MM.1S (cell line): Measurements from ENCODE around the gene EPB41L4B.

Experiments used
- DNase-seq: peaks from one replicate; pipeline ENCODE4 v3.0.0-alpha.2; 2015
- H2AFZ ChIP-seq: fragments of 300-600 bp; sonication (generic); 2 replicates; pipeline ENCODE4 v1.6.0; 2016; ENCODE audit warnings: antibody characterized with exemption, low read length
- H3F3A ChIP-seq: fragments of 300-600 bp; sonication (generic); 2 replicates; pipeline ENCODE4 v1.6.1; 2016; ENCODE audit warnings: mild to moderate bottlenecking, antibody characterized with exemption, low read length, moderate library complexity, mixed read lengths; ENCODE audit not compliant: insufficient read depth
- H3K27ac ChIP-seq: fragments of 300-600 bp; sonication (generic); 2 replicates; pipeline ENCODE4 v1.5.1; 2016; ENCODE audit warnings: mild to moderate bottlenecking, low read length
- H3K27me3 ChIP-seq: fragments of 300-600 bp; sonication (generic); replicated peaks from 2 replicates; pipeline ENCODE4 v1.6.0; 2016; ENCODE audit warnings: low read length; ENCODE audit not compliant: insufficient read depth
- H3K36me3 ChIP-seq: fragments of 300-600 bp; sonication (generic); replicated peaks from 2 replicates; pipeline ENCODE4 v1.6.1; 2016; ENCODE audit warnings: mild to moderate bottlenecking, low read length, mixed read lengths; ENCODE audit not compliant: insufficient read depth
- H3K4me1 ChIP-seq: fragments of 300-600 bp; sonication (generic); 2 replicates; pipeline ENCODE4 v1.6.1; 2016; ENCODE audit warnings: low read length, mixed read lengths
- H3K4me2 ChIP-seq: fragments of 300-600 bp; sonication (generic); 2 replicates; pipeline ENCODE4 v1.6.0; 2016; ENCODE audit warnings: low read depth, low read length
- H3K4me3 ChIP-seq: fragments of 300-600 bp; sonication (generic); 2 replicates; pipeline ENCODE4 v1.5.1; 2016; ENCODE audit warnings: low read length, mixed read lengths
- H3K79me2 ChIP-seq: fragments of 300-600 bp; sonication (generic); 2 replicates; pipeline ENCODE4 v1.6.1; 2016; ENCODE audit warnings: mixed run types, low read length, mixed read lengths
- H3K9ac ChIP-seq: fragments of 300-600 bp; sonication (generic); 2 replicates; pipeline ENCODE4 v1.6.1; 2016; ENCODE audit warnings: low read length, mixed read lengths
- H3K9me2 ChIP-seq: fragments of 300-600 bp; sonication (generic); replicated peaks from 2 replicates; pipeline ENCODE4 v1.6.1; 2016; ENCODE audit warnings: mild to moderate bottlenecking, low read length, mixed read lengths; ENCODE audit not compliant: insufficient read depth
- H3K9me3 ChIP-seq: fragments of 300-600 bp; sonication (generic); replicated peaks from 2 replicates; pipeline ENCODE4 v1.6.1; 2016; ENCODE audit warnings: mild to moderate bottlenecking, low read length, mixed read lengths; ENCODE audit not compliant: insufficient read depth
- H4K20me1 ChIP-seq: fragments of 300-600 bp; sonication (generic); 2 replicates; pipeline ENCODE4 v1.6.1; 2016; ENCODE audit warnings: mild to moderate bottlenecking, low read length, moderate library complexity, mixed read lengths; ENCODE audit not compliant: insufficient read depth
- CTCF ChIP-seq: fragments of 300-600 bp; sonication (generic); IDR thresholded peaks from 2 replicates; pipeline ENCODE4 v1.5.1; 2016; ENCODE audit warnings: antibody characterized with exemption, low read length, mixed read lengths
- EZH2 ChIP-seq: fragments of 300-600 bp; sonication (generic); optimal IDR thresholded peaks from 2 replicates; pipeline ENCODE3; 2017; ENCODE audit warnings: low read depth, mild to moderate bottlenecking, antibody characterized with exemption, low read length, mixed read lengths
- EZH2phosphoT487 ChIP-seq: fragments of 300-600 bp; sonication (generic); IDR thresholded peaks from 2 replicates; pipeline ENCODE4 v1.6.1; 2018; ENCODE audit warnings: antibody characterized with exemption, low read length

EPB41L4B gene

GRCh38 chr9:109205526-109205925 is 115.3 kb downstream of the EPB41L4B start:
- H3K79me2 ChIP-seq, result no peaks in the 10 kb centered on the region
- no peaks in the 10 kb centered on the region for H3K9me3 ChIP-seq
- no peaks in the 10 kb centered on the region for H3K4me1 ChIP-seq
- no peaks in the 10 kb centered on the region for H4K20me1 ChIP-seq
- no peak overlapping the region for H2AFZ ChIP-seq
- no peaks in the 10 kb centered on the region for H3F3A ChIP-seq
- no peak for DNase-seq
- no peak overlapping the region for H3K4me2 ChIP-seq
- no peak for TF ChIP-seq CTCF
- H3K27me3 ChIP-seq, result no peaks in the 10 kb centered on the region
- H3K9me2 ChIP-seq, result no peaks in the 10 kb centered on the region
- no peak overlapping the region for H3K9ac ChIP-seq
- no peaks in the 10 kb centered on the region for H3K36me3 ChIP-seq
- no peak overlapping the region for H3K4me3 ChIP-seq
- no peak overlapping the region for H3K27ac ChIP-seq

GRCh38 chr9:109203761-109204360 is 117.0 kb downstream of the EPB41L4B start:
- Histone ChIP-seq H3K9me2 (no peaks in the 10 kb centered on the region), H3K27ac (no peak overlapping the region), H3K4me3 (no peak overlapping the region), H3F3A (no peaks in the 10 kb centered on the region), H3K9me3 (no peaks in the 10 kb centered on the region), H3K36me3 (no peaks in the 10 kb centered on the region), H3K4me1 (no peaks in the 10 kb centered on the region), H3K79me2 (no peaks in the 10 kb centered on the region), H3K9ac (no peak overlapping the region), H3K4me2 (no peak overlapping the region), H4K20me1 (no peaks in the 10 kb centered on the region), H2AFZ (no peak overlapping the region), H3K27me3 (no peaks in the 10 kb centered on the region)
- TF ChIP-seq CTCF (no peak), EZH2 (no peak), EZH2phosphoT487 (no peak)
- DNase-seq, result no peak

- Histone ChIP-seq H3K27ac (no peak overlapping the region), H3K9me2 (no peaks in the 10 kb centered on the region), H2AFZ (no peak overlapping the region), H3K4me2 (no peak overlapping the region), H3K79me2 (no peaks in the 10 kb centered on the region), H3K36me3 (no peaks in the 10 kb centered on the region), H3K9ac (no peak overlapping the region), H4K20me1 (no peaks in the 10 kb centered on the region), H3K9me3 (no peaks in the 10 kb centered on the region), H3K4me3 (no peak overlapping the region), H3F3A (no peaks in the 10 kb centered on the region), H3K27me3 (no peaks in the 10 kb centered on the region), H3K4me1 (no peaks in the 10 kb centered on the region)
- TF ChIP-seq CTCF (no peak), EZH2phosphoT487 (no peak)
- no peak for DNase-seq
Observed at GRCh38 chr9:109199676-109200075, 121.2 kb downstream of the EPB41L4B start.
